ENCODE data around the gene SLFNL1. TPM values are rescaled to one million over a fixed set of nuclear protein-coding genes. Genes with fewer than 3 reads are reported as not detected.

SLFNL1 gene
- total RNA-seq, 8 experiments from 2014 or later = 0.50 to 4.2 (median 1.5) TPM

GRCh38 chr1:40966417-40966816 is 55.1 kb downstream of the SLFNL1 start:
- no peak overlapping the region for H3K27ac ChIP-seq

More at GRCh38 chr1:40966417-40966816, 55.1 kb downstream of the SLFNL1 start:
- 59 to 100% (median 78%) methylated on average over 1 to 4 of the region's 4 CpGs for WGBS, 10 experiments
- in situ Hi-C loops (cut with MboI; ENCODE audit: low pct_unique_long_range_greater_than_20kb in 2 of 9, low sequenced_read_pairs in 9 of 9, unreplicated experiment in 9 of 9) = loop anchor here in 1 of 9 experiments (25.0 kb wide), 1 partner anchor 354 kb away; no protein-coding TSS in a partner anchor
- Histone ChIP-seq H3K4me1 (replicated peaks in 1 of 2) (no peaks in the 10 kb centered on the region), H3K4me3 (no peak overlapping the region)
- no peak for ATAC-seq (replicated peaks in 6 of 8)

Other genes starting within 250 kb of the SLFNL1 start
- gene KCNQ4, start 237.9 kb downstream of the SLFNL1 start, total RNA-seq = 1 to 10 TPM in 2 of 8 experiments, under 1 TPM in 6; 0.22 to 4.6 (median 0.53) TPM
- 1 to 10 TPM in 6 of 8 experiments, under 1 TPM in 2; 0.20 to 6.1 (median 2.8) TPM for gene CITED4, start 159.4 kb downstream of the SLFNL1 start, total RNA-seq
- 10 to 100 TPM; 18.2 to 93.4 (median 44.2) TPM for gene CTPS1, start 42.0 kb downstream of the SLFNL1 start, total RNA-seq
- 10 to 100 TPM in 7 of 8 experiments, 1 to 10 TPM in 1; 8.8 to 40.9 (median 30.1) TPM for gene SCMH1, start 220.6 kb upstream of the SLFNL1 start, total RNA-seq

All from motor neuron (in vitro differentiated cells).